Vagina (tissue), 2 donors: ENCODE measurements around the gene PEA15. TPM values are rescaled to one million over a fixed set of nuclear protein-coding genes. Genes with fewer than 3 reads are reported as not detected.

Experiments
- DNase-seq, 2 donors: peaks; one replicate each; pipeline ENCODE4 v3.0.0-alpha.2; 2017; ENCODE audit errors: extremely low spot score in 2 of 2
- H3K27ac ChIP-seq: fragments of 200-600 bp; sonication (generic); one replicate; pipeline ENCODE4 v1.5.1; 2019
- H3K27me3 ChIP-seq: fragments of 200-600 bp; sonication (generic); one replicate; pipeline ENCODE4 v1.5.1; 2019
- H3K36me3 ChIP-seq, 2 donors: fragments of 200-600 bp; sonication (generic); one replicate each; pipeline ENCODE4 v1.5.1; 2017 to 2019
- H3K4me1 ChIP-seq: fragments of 200-600 bp; sonication (generic); one replicate; pipeline ENCODE4 v1.5.1; 2019
- H3K4me3 ChIP-seq, 2 donors: fragments of 200-600 bp; sonication (generic); 1 replicate in 1 of 2; 2 replicates in 1 of 2; pipeline ENCODE4 v1.5.1; 2016 to 2019
- H3K9me3 ChIP-seq: fragments of 200-600 bp; sonication (generic); one replicate; pipeline ENCODE4 v1.5.1; 2019
- POLR2A ChIP-seq, 2 donors: fragments of 450-650 bp; IDR thresholded peaks; one replicate each; pipeline ENCODE4 v1.6.1; 2017; ENCODE audit warnings: antibody characterized with exemption in 2 of 2, mild to moderate bottlenecking in 2 of 2, moderate library complexity in 2 of 2
- POLR2AphosphoS5 ChIP-seq, 2 donors: sonication (generic); formaldehyde crosslinking; IDR thresholded peaks; one replicate each; pipeline ENCODE4 v1.9.0; 2017; ENCODE audit warnings: antibody characterized with exemption in 2 of 2, mild to moderate bottlenecking in 2 of 2, low read depth in 1 of 2; ENCODE audit not compliant: insufficient read depth in 1 of 2
- intact Hi-C: fragments of 100-400 bp; cut with DNase I; formaldehyde crosslinking; loops from one replicate; pipeline ENCODE4 v1.15.1; 2023
- total RNA-seq: library from RNA; depleted of rRNA; stranded (reverse); fragments of >200 nt; gene quantifications from one replicate; pipeline ENCODE4 v1.2.3, GENCODE V29; 2016
- TF ChIP-seq, protein P1 (sequence below), 3 experiments: fragments of 450-650 bp in 2 of 3; fragments of 200-600 bp in 1 of 3; sonication (generic) in 1 of 3; IDR thresholded peaks; one replicate each; pipeline ENCODE4 v1.5.1; 2017 to 2019; ENCODE audit warnings: antibody characterized with exemption in 3 of 3, mild to moderate bottlenecking in 2 of 3, moderate library complexity in 2 of 3

The PEA15 gene
- total RNA-seq, 1 donor from 2014 or later: 89.1 TPM

DNA sequence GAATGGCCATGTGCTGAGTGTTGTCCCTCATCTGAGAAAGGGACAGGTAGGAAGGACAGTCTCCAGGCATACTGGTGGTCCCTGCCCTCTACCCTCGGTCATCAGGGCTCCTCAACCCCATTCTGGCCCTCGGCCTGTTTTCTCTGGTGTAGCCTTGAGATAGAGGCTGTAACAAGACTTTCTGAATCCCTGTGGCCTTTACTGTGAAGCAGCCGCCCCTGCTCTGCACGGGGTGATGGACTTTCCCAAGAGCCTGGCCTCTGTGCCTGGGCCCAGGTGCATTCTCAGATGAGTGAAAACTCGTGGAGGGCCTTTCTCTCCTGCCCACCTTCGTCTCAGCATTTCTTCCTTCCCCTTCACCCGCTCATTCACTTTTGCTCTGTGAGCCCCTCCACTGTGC is 17.8 kb upstream of the PEA15 start:
- Histone ChIP-seq H3K27me3 (no peaks in the 10 kb centered on the region), H3K4me1 (peaks cover 9% of the 10 kb centered on the region), H3K4me3 (no peak overlapping the region), H3K9me3 (no peaks in the 10 kb centered on the region), H3K27ac (no peak overlapping the region), H3K36me3 (no peaks in the 10 kb centered on the region)
- intact Hi-C loops: no loop called here
- TF ChIP-seq, protein P1, sequence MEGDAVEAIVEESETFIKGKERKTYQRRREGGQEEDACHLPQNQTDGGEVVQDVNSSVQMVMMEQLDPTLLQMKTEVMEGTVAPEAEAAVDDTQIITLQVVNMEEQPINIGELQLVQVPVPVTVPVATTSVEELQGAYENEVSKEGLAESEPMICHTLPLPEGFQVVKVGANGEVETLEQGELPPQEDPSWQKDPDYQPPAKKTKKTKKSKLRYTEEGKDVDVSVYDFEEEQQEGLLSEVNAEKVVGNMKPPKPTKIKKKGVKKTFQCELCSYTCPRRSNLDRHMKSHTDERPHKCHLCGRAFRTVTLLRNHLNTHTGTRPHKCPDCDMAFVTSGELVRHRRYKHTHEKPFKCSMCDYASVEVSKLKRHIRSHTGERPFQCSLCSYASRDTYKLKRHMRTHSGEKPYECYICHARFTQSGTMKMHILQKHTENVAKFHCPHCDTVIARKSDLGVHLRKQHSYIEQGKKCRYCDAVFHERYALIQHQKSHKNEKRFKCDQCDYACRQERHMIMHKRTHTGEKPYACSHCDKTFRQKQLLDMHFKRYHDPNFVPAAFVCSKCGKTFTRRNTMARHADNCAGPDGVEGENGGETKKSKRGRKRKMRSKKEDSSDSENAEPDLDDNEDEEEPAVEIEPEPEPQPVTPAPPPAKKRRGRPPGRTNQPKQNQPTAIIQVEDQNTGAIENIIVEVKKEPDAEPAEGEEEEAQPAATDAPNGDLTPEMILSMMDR (IDR thresholded peaks at IDR 0.05): no peak
- no peak for TF ChIP-seq POLR2A (IDR thresholded peaks at IDR 0.05)
- TF ChIP-seq POLR2AphosphoS5 (IDR thresholded peaks at IDR 0.05; ENCODE audit: insufficient read depth in 1 of 2, low read depth in 1 of 2): no peak
- no peak for DNase-seq

DNA sequence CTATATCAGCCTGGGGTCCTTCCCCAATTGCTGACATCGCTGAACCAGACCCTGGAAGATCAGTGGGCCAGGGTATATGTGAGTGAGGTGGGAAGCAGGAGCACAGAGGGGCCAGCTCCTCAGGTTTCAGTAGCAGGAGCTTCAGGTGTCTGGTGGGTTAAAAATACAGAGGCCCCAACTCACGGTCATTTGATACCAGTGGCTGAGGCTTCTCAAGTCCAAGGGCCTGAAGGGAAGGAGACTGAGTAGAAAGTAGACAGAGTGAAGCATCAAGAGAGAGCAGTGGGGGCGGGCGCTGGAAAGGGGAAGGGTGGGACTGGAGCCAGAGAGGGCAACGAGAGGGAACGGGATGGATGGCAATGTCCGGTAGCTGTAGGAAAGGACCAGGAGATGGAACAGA is 16.8 kb upstream of the PEA15 start:
- TF ChIP-seq POLR2A (IDR thresholded peaks at IDR 0.05) (no peak), POLR2AphosphoS5 (IDR thresholded peaks at IDR 0.05; ENCODE audit: insufficient read depth in 1 of 2, low read depth in 1 of 2) (no peak)
- TF ChIP-seq, protein P1 (IDR thresholded peaks at IDR 0.05): no peak
- H3K4me1 ChIP-seq: peaks cover 17% of the 10 kb centered on the region
- no peak overlapping the region for H3K27ac ChIP-seq
- no peak overlapping the region for H3K4me3 ChIP-seq
- no peaks in the 10 kb centered on the region for H3K9me3 ChIP-seq
- intact Hi-C loops: no loop called here
- H3K27me3 ChIP-seq: no peaks in the 10 kb centered on the region
- DNase-seq: no peak
- H3K36me3 ChIP-seq: no peaks in the 10 kb centered on the region

DNA sequence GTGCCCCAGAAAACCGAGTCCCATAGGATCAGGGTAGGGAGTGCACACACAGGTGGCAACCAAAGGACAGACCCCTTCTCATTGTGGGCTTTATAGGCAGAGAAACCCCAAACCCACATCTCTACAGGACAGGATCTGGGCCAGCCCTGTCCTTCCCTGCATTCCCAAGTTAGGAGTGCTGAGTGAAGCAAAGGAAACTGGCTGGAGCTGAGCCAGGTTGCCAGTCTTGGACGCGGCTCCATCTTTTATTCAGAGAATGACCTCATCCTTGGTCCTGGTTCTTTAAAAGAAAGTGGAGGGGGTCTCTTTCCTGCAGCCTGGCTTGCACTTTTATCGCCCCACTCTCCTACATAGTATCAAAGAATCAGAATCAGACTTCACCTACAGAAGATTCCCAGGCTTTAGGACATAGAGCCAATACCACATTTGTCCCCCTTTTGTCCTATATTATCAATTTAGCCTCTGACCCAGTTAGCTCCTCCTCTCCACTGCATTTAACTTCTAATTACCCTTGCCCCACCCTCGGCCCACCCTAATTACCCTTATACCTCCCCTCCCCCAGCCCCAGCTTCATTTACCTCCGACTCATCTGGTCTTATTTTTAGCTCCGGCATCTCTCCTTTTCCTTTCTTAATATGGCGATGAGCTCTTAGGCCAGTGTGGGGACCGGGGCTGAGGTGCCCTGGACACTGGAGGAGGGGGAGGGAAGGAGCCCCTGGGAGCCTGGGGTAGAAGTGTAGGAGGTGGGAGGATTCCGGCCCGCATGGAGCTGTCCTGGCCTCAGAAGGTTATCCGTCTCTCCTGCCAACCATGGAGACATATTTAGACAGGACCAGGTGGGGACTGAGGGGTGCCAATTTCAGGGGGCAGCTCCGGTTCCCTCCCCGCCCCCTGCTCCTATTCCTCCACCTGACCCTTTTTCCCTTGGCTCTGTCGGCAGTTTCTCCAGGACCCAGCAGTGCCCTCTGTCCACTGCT is 15.2 kb upstream of the PEA15 start, which contains the start of gene CASQ1:
TSS of gene CASQ1 (plus strand) at position 927 of the 977 bp plus-strand sequence. CDS start 177 bp downstream, outside the sequence.
- DNase-seq: no peak
- intact Hi-C loops: loop anchor here (5.0 kb wide), 1 partner anchor 102 kb away; no protein-coding TSS in a partner anchor
- no peak within 1 kb of the TSS for H3K27ac ChIP-seq

DNA sequence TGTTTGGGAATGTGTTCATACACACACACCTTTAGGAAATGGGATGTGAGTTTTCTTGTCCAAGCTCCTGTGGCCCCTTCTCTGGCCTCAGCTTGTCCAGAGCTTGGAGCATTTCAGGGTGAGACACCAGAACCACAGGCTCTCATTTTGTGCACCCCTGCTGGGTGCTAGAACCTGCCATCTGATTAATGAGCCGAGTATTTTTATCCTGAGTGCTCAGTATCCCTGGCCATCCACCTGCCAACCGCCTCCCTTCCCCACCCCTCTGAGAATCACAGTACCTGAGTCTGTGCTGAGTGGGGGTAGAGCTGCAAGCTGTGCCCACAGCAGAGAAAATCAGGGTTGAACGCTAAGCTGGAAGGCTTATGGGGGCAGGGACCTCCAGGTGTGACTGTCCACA is 13.4 kb upstream of the PEA15 start:
- H3K4me1 ChIP-seq: peaks cover 19% of the 10 kb centered on the region
- intact Hi-C loops: loop anchor here (5.0 kb wide), 1 partner anchor 101 kb away; no protein-coding TSS in a partner anchor
- no peak for DNase-seq
- H3K4me3 ChIP-seq: no peak overlapping the region
- no peaks in the 10 kb centered on the region for H3K36me3 ChIP-seq
- H3K27me3 ChIP-seq: no peaks in the 10 kb centered on the region
- no peaks in the 10 kb centered on the region for H3K9me3 ChIP-seq
- no peak overlapping the region for H3K27ac ChIP-seq
- no peak for TF ChIP-seq POLR2AphosphoS5 (IDR thresholded peaks at IDR 0.05; ENCODE audit: insufficient read depth in 1 of 2, low read depth in 1 of 2)
- TF ChIP-seq POLR2A (IDR thresholded peaks at IDR 0.05): no peak
- TF ChIP-seq, protein P1 (IDR thresholded peaks at IDR 0.05): no peak

More for the DNA sequence above, 15.2 kb upstream of the PEA15 start, which contains the start of gene CASQ1:
- Histone ChIP-seq H3K4me3 (no peak within 1 kb of the TSS), H3K4me1 (peaks cover 19% of the 10 kb centered on the region), H3K9me3 (no peaks in the 10 kb centered on the region), H3K36me3 (no peaks in the 10 kb centered on the region), H3K27me3 (no peaks in the 10 kb centered on the region)
- TF ChIP-seq, protein P1 (IDR thresholded peaks at IDR 0.05): no peak
- TF ChIP-seq POLR2A (IDR thresholded peaks at IDR 0.05) (no peak), POLR2AphosphoS5 (IDR thresholded peaks at IDR 0.05; ENCODE audit: insufficient read depth in 1 of 2, low read depth in 1 of 2) (no peak)
